Neutrophil (primary cell): ENCODE results near the gene NATD1.

Source experiments
- H3K27ac ChIP-seq: fragments of 200-600 bp; sonication (generic); 2 replicates; pipeline ENCODE4 v1.5.1; 2016; ENCODE audit warnings: mild to moderate bottlenecking, moderate library complexity
- H3K27me3 ChIP-seq: fragments of 200-600 bp; sonication (generic); 2 replicates; pipeline ENCODE4 v1.6.0; 2016; ENCODE audit warnings: mild to moderate bottlenecking
- H3K36me3 ChIP-seq: fragments of 200-600 bp; sonication (generic); 2 replicates; pipeline ENCODE4 v1.5.1; 2017
- H3K4me1 ChIP-seq, 2 experiments: fragments of 200-600 bp in 1 of 2; sonication (generic) in 1 of 2; 1 replicate in 1 of 2; 2 replicates in 1 of 2; pipeline versions ENCODE4 v1.5.1 to v1.6.1; 2013 to 2016; ENCODE audit warnings: low read depth in 1 of 2, low read length in 1 of 2, mild to moderate bottlenecking in 1 of 2, moderate library complexity in 1 of 2; ENCODE audit not compliant: control insufficient read depth in 1 of 2, insufficient read depth in 1 of 2
- H3K4me3 ChIP-seq, 2 experiments: fragments of 200-600 bp in 1 of 2; sonication (generic) in 1 of 2; 1 replicate in 1 of 2; 2 replicates in 1 of 2; pipeline ENCODE4 v1.5.1; 2013 to 2016; ENCODE audit warnings: low read depth in 1 of 2, low read length in 1 of 2, mild to moderate bottlenecking in 1 of 2, moderate library complexity in 1 of 2
- H3K9me3 ChIP-seq: fragments of 200-600 bp; sonication (generic); 2 replicates; pipeline ENCODE4 v1.5.1; 2016
- TF ChIP-seq, protein P1 (sequence below): fragments of 200-600 bp; sonication (generic); IDR thresholded peaks from 2 replicates; pipeline ENCODE4 v1.5.1; 2016; ENCODE audit warnings: antibody characterized with exemption

Gene NATD1

DNA sequence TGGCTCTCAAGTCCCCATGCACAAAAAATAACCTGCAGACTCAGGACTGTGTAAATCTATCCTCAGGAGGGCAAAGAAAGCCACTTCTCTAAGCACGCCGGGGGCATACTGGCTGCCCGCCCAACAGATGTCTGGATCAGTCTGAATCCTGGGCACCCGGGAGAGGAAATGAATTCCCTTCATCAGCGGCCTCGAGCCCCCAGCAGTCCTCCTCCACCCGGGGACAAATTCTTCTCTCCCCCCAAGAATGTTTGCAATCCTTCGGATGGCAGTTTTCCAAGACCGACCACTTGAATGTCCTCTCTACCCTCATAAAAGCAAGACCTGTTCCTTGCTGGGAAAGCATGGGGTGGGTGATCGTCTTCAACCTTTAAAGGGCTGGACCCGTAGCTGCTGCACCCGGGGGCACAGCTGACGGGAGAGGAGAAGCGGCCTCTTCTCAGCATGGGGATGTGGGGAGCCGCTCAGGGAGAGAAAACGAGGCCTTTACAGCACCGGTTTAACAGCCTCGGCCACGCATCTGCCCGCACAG, 21.9 kb upstream of the NATD1 start:
- Histone ChIP-seq H3K27ac (no peak overlapping the region), H3K27me3 (peaks cover 10% of the 10 kb centered on the region), H3K4me1 (peaks cover 51 to 52% of the 10 kb centered on the region in 2 experiments), H3K9me3 (no peaks in the 10 kb centered on the region), H3K4me3 (peak overlapping the region; percentile 60 to 71), H3K36me3 (no peaks in the 10 kb centered on the region)
- TF ChIP-seq, protein P1, sequence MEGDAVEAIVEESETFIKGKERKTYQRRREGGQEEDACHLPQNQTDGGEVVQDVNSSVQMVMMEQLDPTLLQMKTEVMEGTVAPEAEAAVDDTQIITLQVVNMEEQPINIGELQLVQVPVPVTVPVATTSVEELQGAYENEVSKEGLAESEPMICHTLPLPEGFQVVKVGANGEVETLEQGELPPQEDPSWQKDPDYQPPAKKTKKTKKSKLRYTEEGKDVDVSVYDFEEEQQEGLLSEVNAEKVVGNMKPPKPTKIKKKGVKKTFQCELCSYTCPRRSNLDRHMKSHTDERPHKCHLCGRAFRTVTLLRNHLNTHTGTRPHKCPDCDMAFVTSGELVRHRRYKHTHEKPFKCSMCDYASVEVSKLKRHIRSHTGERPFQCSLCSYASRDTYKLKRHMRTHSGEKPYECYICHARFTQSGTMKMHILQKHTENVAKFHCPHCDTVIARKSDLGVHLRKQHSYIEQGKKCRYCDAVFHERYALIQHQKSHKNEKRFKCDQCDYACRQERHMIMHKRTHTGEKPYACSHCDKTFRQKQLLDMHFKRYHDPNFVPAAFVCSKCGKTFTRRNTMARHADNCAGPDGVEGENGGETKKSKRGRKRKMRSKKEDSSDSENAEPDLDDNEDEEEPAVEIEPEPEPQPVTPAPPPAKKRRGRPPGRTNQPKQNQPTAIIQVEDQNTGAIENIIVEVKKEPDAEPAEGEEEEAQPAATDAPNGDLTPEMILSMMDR = no peak

DNA sequence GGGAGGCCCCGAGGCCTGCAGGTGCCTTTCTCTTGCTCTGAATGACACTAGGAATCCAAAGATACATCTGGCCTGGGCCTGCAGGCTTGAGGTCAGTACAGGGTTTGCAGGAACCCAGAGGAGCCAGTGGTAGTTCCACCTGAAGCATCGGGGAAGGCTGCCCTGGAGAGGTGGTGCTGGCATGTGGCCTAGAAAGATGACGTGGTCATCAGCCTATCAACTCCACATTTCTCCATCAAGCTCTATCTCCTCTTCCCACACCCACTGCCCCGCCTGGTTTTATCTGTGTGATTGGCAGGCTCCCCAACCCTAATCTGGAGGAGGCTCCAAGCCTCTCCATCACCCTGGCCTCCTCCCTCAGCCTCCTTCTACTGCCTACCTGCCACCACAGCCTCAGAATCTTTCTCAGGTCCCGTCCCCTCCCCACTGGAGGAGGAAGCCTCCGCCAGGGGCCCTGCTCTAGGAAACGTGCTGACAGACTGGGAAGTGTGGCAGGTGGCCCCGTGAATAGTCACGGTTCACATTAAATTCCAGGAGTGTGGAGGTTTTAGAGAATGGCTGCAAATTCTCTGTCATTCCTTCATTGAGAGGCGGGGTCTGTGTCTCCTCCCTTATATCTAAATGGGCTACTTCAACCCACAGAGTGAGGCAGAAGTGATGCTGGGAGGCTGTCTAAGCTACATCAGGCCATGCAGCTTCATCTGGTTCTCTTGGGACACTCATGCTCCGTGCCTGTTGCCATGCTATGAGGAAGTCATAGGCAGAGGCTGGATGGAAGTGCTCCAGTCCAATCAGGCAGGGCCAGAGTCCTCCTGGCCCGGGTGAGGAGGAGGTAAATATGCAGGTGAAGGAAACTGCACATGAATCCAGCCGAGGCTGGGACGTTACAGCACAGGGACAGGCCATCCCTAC, 19.9 kb upstream of the NATD1 start:
- TF ChIP-seq, protein P1 = no peak
- no peak overlapping the region for H3K27ac ChIP-seq
- H3K4me1 ChIP-seq = peaks cover 31 to 32% of the 10 kb centered on the region in 2 experiments
- no peaks in the 10 kb centered on the region for H3K9me3 ChIP-seq
- H3K36me3 ChIP-seq = no peaks in the 10 kb centered on the region
- H3K27me3 ChIP-seq = peaks cover 10% of the 10 kb centered on the region
- H3K4me3 ChIP-seq = no peak overlapping the region

DNA sequence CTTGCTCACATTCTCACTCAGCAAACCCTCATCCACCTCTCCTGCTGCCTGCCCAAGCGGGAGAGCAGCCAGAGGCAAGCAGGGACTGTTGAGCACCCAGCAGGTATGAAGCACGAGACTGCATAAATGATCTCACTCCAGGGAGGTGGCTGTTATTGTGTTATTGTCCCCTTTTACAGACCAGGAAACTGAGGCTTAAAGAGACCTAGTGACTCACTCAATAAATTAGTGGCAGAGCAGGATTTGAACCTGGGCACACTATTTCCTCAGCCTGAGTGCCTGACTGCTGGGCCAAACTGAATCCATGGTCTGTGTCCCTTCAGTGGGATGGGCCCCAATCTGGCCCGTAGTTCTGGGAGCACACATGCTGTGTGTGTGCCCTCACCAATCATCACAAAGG, 19.0 kb upstream of the NATD1 start:
- H3K4me3 ChIP-seq = no peak overlapping the region
- TF ChIP-seq, protein P1 = no peak
- H3K4me1 ChIP-seq = peaks cover 22 to 24% of the 10 kb centered on the region in 2 experiments
- H3K27me3 ChIP-seq = peaks cover 10% of the 10 kb centered on the region
- no peaks in the 10 kb centered on the region for H3K36me3 ChIP-seq
- no peaks in the 10 kb centered on the region for H3K9me3 ChIP-seq
- no peak overlapping the region for H3K27ac ChIP-seq

- no peak overlapping the region for H3K4me3 ChIP-seq
- H3K27ac ChIP-seq = no peak overlapping the region
- H3K4me1 ChIP-seq = peaks cover 16 to 17% of the 10 kb centered on the region in 2 experiments
- no peaks in the 10 kb centered on the region for H3K9me3 ChIP-seq
- peaks cover 10% of the 10 kb centered on the region for H3K27me3 ChIP-seq
- no peaks in the 10 kb centered on the region for H3K36me3 ChIP-seq
- TF ChIP-seq, protein P1 = no peak
Measured at GRCh38 chr17:21271454-21272183, 18.4 kb upstream of the NATD1 start.

DNA sequence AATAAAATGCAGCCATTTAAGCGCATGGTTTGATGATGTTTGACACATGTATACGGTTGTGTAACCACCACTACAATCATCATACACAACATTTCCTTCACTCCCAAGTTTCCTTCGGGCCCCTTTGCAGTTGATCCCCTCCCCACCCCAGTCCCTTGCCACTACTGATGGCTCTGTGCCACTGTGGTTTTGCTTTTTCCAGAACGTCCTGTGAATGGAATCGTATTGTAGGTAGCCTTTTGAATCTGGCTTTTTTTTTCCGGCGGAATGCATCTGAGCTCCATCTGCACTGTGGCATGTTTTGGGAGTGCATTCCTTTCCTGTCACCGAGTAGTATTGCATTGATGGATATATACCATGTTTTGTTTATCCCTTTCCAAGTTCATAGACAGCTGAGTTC, 16.2 kb upstream of the NATD1 start:
- Histone ChIP-seq H3K9me3 (no peaks in the 10 kb centered on the region), H3K4me1 (no peaks in the 10 kb centered on the region), H3K4me3 (no peak overlapping the region), H3K27me3 (peaks cover 2% of the 10 kb centered on the region), H3K36me3 (no peaks in the 10 kb centered on the region), H3K27ac (no peak overlapping the region)
- TF ChIP-seq, protein P1 = no peak
